GM12878 (cell line): ENCODE results near the gene HIVEP2. TPM values are rescaled to one million over a fixed set of nuclear protein-coding genes. Genes with fewer than 3 reads are reported as not detected.
A peak's percentile ranks its signal among the peaks of the same experiment; 100 is the strongest.

ENCODE experiments used
- ATAC-seq: fragments of 200-7000 bp; cut with Tn5 transposase; 3 replicates; pipeline ENCODE4 v1.9.1; 2020; ENCODE audit warnings: mild to moderate bottlenecking, moderate library complexity
- BruUV-seq: library from RNA; stranded (reverse); fragments of 400-500 nt; replicated peaks from 2 replicates; lab custom pipeline; 2021; lab: Mats Ljungman, UMichigan
- CTCF ChIA-PET: fragments of 300-600 bp; sonication (Branson Sonifier 250); formaldehyde crosslinking; extraction: SDS; loops from one replicate; lab custom pipeline; 2021; ENCODE audit warnings: inconsistent platforms; lab: Yijun Ruan, JAX
- POLR2A ChIA-PET: fragments of 350-600 bp; formaldehyde crosslinking; extraction: SDS; loops from one replicate; lab custom pipeline; 2021; ENCODE audit warnings: inconsistent platforms; lab: Charles Lee
- RAD21 ChIA-PET: fragments of 300-600 bp; sonication (Branson Sonifier 250); formaldehyde crosslinking; loops from one replicate; lab custom pipeline; 2023; ENCODE audit warnings: antibody characterized with exemption; ENCODE audit not compliant: unreplicated experiment; lab: Charles Lee
- SMC1A ChIA-PET: fragments of 300-600 bp; sonication (Branson Sonifier 250); formaldehyde crosslinking; loops from one replicate; lab custom pipeline; 2023; ENCODE audit not compliant: unreplicated experiment, uncharacterized antibody; lab: Charles Lee
- DNase-seq: peaks from one replicate; pipeline ENCODE4 v3.0.0-alpha.2; 2011; ENCODE audit warnings: low read depth, low spot score
- FAIRE-seq: peaks from 3 replicates; lab custom pipeline; 2011; peaks lifted over from hg19 to GRCh38; lab: Jason Lieb, UNC
- H2AFZ ChIP-seq: 2 replicates; pipeline ENCODE4 v1.6.0; 2011; ENCODE audit warnings: low read depth, low read length, control low read depth; ENCODE audit not compliant: control insufficient read depth
- H3K27ac ChIP-seq: 2 replicates; pipeline ENCODE4 v1.5.1; 2011; ENCODE audit warnings: control low read depth; ENCODE audit not compliant: control insufficient read depth, insufficient read depth
- H3K27me3 ChIP-seq, 2 experiments: replicated peaks in 1 of 2; 2 replicates each; pipeline versions ENCODE4 v1.6.0 to v1.6.1; 2011; ENCODE audit warnings: low read length in 1 of 2; ENCODE audit not compliant: control insufficient read depth in 2 of 2, insufficient read depth in 2 of 2
- H3K36me3 ChIP-seq, 2 experiments: 2 replicates each; pipeline ENCODE4 v1.5.1; 2011; ENCODE audit warnings: low read length in 1 of 2; ENCODE audit not compliant: control insufficient read depth in 2 of 2, insufficient read depth in 2 of 2
- H3K4me1 ChIP-seq: 2 replicates; pipeline ENCODE4 v1.6.1; 2011; ENCODE audit warnings: mild to moderate bottlenecking, low read length, moderate library complexity, mixed read lengths; ENCODE audit not compliant: control insufficient read depth, insufficient read depth
- H3K4me2 ChIP-seq: 2 replicates; pipeline ENCODE4 v1.6.0; 2011; ENCODE audit warnings: control low read depth; ENCODE audit not compliant: control insufficient read depth, insufficient read depth
- H3K4me3 ChIP-seq: fragments of 200-600 bp; sonication (generic); 2 replicates; pipeline ENCODE4 v1.5.1; 2016
- H3K79me2 ChIP-seq: 2 replicates; pipeline ENCODE4 v1.6.0; 2011; ENCODE audit warnings: low read length; ENCODE audit not compliant: control insufficient read depth, insufficient read depth
- H3K9ac ChIP-seq: 2 replicates; pipeline ENCODE4 v1.8.0; 2011; ENCODE audit warnings: low read length, control low read depth, mixed read lengths; ENCODE audit not compliant: control insufficient read depth, insufficient read depth
- H3K9me3 ChIP-seq: replicated peaks from 3 replicates; pipeline ENCODE4 v1.5.1; 2011; ENCODE audit warnings: mild to moderate bottlenecking, low read length; ENCODE audit not compliant: control insufficient read depth, insufficient read depth
- H4K20me1 ChIP-seq: 2 replicates; pipeline ENCODE4 v1.6.0; 2011; ENCODE audit not compliant: control insufficient read depth, insufficient read depth
- BHLHE40 ChIP-seq, 2 experiments: fragments of 450-650 bp in 1 of 2; IDR thresholded peaks; 2 replicates each; pipeline ENCODE4 v1.6.1; 2011 to 2017; ENCODE audit warnings: low read depth in 2 of 2, borderline replicate concordance in 1 of 2, improper control_type of control experiment in 1 of 2, low read length in 1 of 2, mild to moderate bottlenecking in 1 of 2
- IKZF1 ChIP-seq: fragments of 450-650 bp; conservative IDR thresholded peaks from 2 replicates; pipeline ENCODE4 v1.6.1; 2017; ENCODE audit warnings: antibody characterized with exemption, mild to moderate bottlenecking
- IKZF2 ChIP-seq, 2 experiments: fragments of 450-650 bp; IDR thresholded peaks; 2 replicates each; pipeline ENCODE4 v1.6.1; 2017; ENCODE audit warnings: mild to moderate bottlenecking in 2 of 2, moderate library complexity in 2 of 2
- KLF5 ChIP-seq: fragments of 450-650 bp; IDR thresholded peaks from 2 replicates; pipeline ENCODE4 v1.6.1; 2014; ENCODE audit warnings: mild to moderate bottlenecking; ENCODE audit not compliant: partially characterized antibody
- POLR2AphosphoS5 ChIP-seq: IDR thresholded peaks from 2 replicates; pipeline ENCODE4 v1.6.1; 2011; ENCODE audit warnings: mild to moderate bottlenecking, low read length, inconsistent platforms
- POU2F2 ChIP-seq: IDR thresholded peaks from 3 replicates; pipeline ENCODE4 v1.6.1; 2011; ENCODE audit warnings: low read depth, mild to moderate bottlenecking, low read length, borderline replicate concordance
- RUNX3 ChIP-seq: IDR thresholded peaks from 2 replicates; pipeline ENCODE4 v1.6.1; 2012; ENCODE audit warnings: low read length, inconsistent platforms
- SPI1 ChIP-seq: IDR thresholded peaks from 2 replicates; pipeline ENCODE4 v1.6.1; 2011; ENCODE audit warnings: low read depth, mild to moderate bottlenecking, low read length, moderate library complexity, borderline replicate concordance; ENCODE audit not compliant: insufficient read depth
- SRF ChIP-seq, 2 experiments: IDR thresholded peaks; 2 replicates each; pipeline ENCODE4 v1.6.1; 2011; ENCODE audit warnings: low read depth in 2 of 2, low read length in 2 of 2, mild to moderate bottlenecking in 1 of 2, moderate library complexity in 1 of 2
- TCF12 ChIP-seq: IDR thresholded peaks from 2 replicates; pipeline ENCODE4 v1.6.1; 2011; ENCODE audit warnings: low read depth, mild to moderate bottlenecking, low read length
- TCF3 ChIP-seq: IDR thresholded peaks from 2 replicates; pipeline ENCODE4 v1.6.1; 2012; ENCODE audit warnings: low read depth, mild to moderate bottlenecking, low read length, borderline replicate concordance; ENCODE audit not compliant: insufficient read depth
- ZBTB33 ChIP-seq: fragments of 450-650 bp; IDR thresholded peaks from 2 replicates; pipeline ENCODE4 v1.6.1; 2017; ENCODE audit warnings: mild to moderate bottlenecking
- WGBS: methylation state at CpG from one replicate; pipeline ENCODE4 v1.1.6; 2016; ENCODE audit warnings: low lambda C conversion rate; ENCODE audit not compliant: insufficient replicate concordance, insufficient coverage; ENCODE audit errors: missing lambda C conversion rate; 5-methylcytosine and 5-hydroxymethylcytosine counted together
- in situ Hi-C: fragments of 300-500 bp; cut with MboI; formaldehyde crosslinking; loops from 9 replicates; pipeline ENCODE4 v1.14.3; 2018; ENCODE audit warnings: mixed read lengths
- intact Hi-C: fragments of 100-400 bp; cut with micrococcal nuclease; formaldehyde crosslinking; loops from one replicate; pipeline ENCODE4 v1.14.2; 2022; ENCODE audit not compliant: unreplicated experiment
- polyA plus RNA-seq, 11 experiments: library from polyadenylated mRNA; depleted of rRNA in 4 of 11; unstranded in 6 of 11; stranded (reverse) in 5 of 11; fragments of >200 nt; fragmentation: Nextera tagmentation in 4 of 11; fragmentation: Illumina TruSeq in 1 of 11; extraction: Ambion mirVana in 4 of 11; extraction: Trizol in 1 of 11; gene quantifications; 1 replicate in 1 of 11; 2 replicates in 10 of 11; pipeline versions ENCODE4 v1.2.1 to v1.2.3, GENCODE V29; 2011 to 2016; ENCODE audit warnings: inconsistent platforms in 2 of 11, missing spikeins in 2 of 11, low read depth in 1 of 11
- total RNA-seq, 4 experiments: library from RNA; depleted of rRNA in 3 of 4; stranded (reverse); fragments of >200 nt in 3 of 4; fragmentation: Illumina TruSeq in 1 of 4; extraction: Trizol in 1 of 4; gene quantifications; 2 replicates each; pipeline versions ENCODE4 v1.2.1 to v1.2.3, GENCODE V29; 2013 to 2021

HIVEP2 gene
- total and polyA plus RNA-seq, 10 of the 15 experiments (the other 5 are each of a cell fraction or from before 2014, with no cell fraction given): 1.2 to 15.7 (median 10.2) TPM

- no peak for DNase-seq
- intact Hi-C loops: loop anchor here (2.0 to 5.0 kb wide), 2 partner anchors 36 to 89 kb away; no protein-coding TSS in a partner anchor
- no TSS peak for BruUV-seq
- ATAC-seq: peak; percentile 38
- Histone ChIP-seq H4K20me1 (no peaks in the 10 kb centered on the region), H3K79me2 (peaks cover 66% of the 10 kb centered on the region), H3K36me3 (peaks cover 2 to 3% of the 10 kb centered on the region in 2 experiments; a peak in 2 of 4 replicates), H3K27ac (peak overlapping the region; percentile 98), H3K4me2 (peak overlapping the region; percentile 99), H2AFZ (no peak overlapping the region; the same call in 1 of the 2 replicates), H3K4me1 (peaks cover 47% of the 10 kb centered on the region), H3K9me3 (no peaks in the 10 kb centered on the region; the same call in 2 of the 3 replicates), H3K27me3 (no peaks in the 10 kb centered on the region), H3K9ac (peak overlapping the region; percentile 77), H3K4me3 (peak overlapping the region; percentile 59; the same call in 1 of the 2 replicates)
- ChIA-PET RAD21 (interaction anchor here (0.7 to 10.3 kb wide), 9 partner anchors 12 to 74 kb away, joined by 3 to 150 read pairs (median 6); no protein-coding TSS in a partner anchor), CTCF (interaction anchor here (0.6 to 3.2 kb wide), 10 partner anchors 15 to 157 kb away, joined by 3 to 12 read pairs (median 3); no protein-coding TSS in a partner anchor), POLR2A (interaction anchor here (0.8 to 7.9 kb wide), 11 partner anchors 8 to 69 kb away, joined by 3 to 78 read pairs (median 5); no protein-coding TSS in a partner anchor), SMC1A (interaction anchor here (1.1 to 11.4 kb wide), 16 partner anchors 8 to 162 kb away, joined by 3 to 213 read pairs (median 4); no protein-coding TSS in a partner anchor)
- WGBS: 0% methylated on average over 9 of the region's 9 CpGs
- in situ Hi-C loops: no loop called here
- FAIRE-seq: no peak
- TF ChIP-seq RUNX3 (peak; percentile 3; the same call in 1 of the 2 replicates), TCF3 (0 out of 2 replicates have a peak, but pooled peaks have one; percentile 62), POLR2AphosphoS5 (0 out of 2 replicates have a peak, but pooled peaks have one; percentile 32), SRF (IDR thresholded peaks at IDR 0.05; ENCODE audit: low read depth in 2 of 2, low read length in 2 of 2) (no peak), POU2F2 (0 out of 3 replicates have a peak, but pooled peaks have one; percentile 21), IKZF2 (IDR thresholded peaks at IDR 0.05) (0 out of 4 replicates have a peak, but pooled peaks of 1 of the 2 experiments have one; percentile 1), ZBTB33 (no peak), SPI1 (0 out of 2 replicates have a peak, but pooled peaks have one; percentile 5), TCF12 (peak; percentile 55; the same call in 1 of the 2 replicates), IKZF1 (no peak), KLF5 (no peak), BHLHE40 (IDR thresholded peaks at IDR 0.05; ENCODE audit: borderline replicate concordance in 1 of 2, low read depth in 2 of 2, low read length in 1 of 2) (no peak)
Measured at GRCh38 chr6:142857796-142858555, 87.0 kb downstream of the HIVEP2 start.
